Kidney capillary endothelial cell (primary cell): ENCODE measurements around the gene ACOT2.
"Not testable (repeated sequence)": the region's sequence is repeated elsewhere in the genome, so short reads cannot be mapped to it uniquely, and the experiment has no call there.

Experiments
- DNase-seq: peaks from one replicate; pipeline ENCODE4 v3.0.0-alpha.2; 2018; ENCODE audit warnings: low spot score

Gene ACOT2

GRCh38 chr14:73569185-73569958, at the start of gene ACOT2:
ACOT2 (plus strand) TSS chr14:73569213; CDS start chr14:73569241, 28 bp downstream.
- DNase-seq, result peak; percentile 72

- no peak for DNase-seq
Observed at GRCh38 chr14:73521229-73521628, 47.8 kb upstream of the ACOT2 start.

- no peak for DNase-seq
Observed at GRCh38 chr14:73524493-73524892, 44.5 kb upstream of the ACOT2 start.

GRCh38 chr14:73526036-73526984, 42.7 kb upstream of the ACOT2 start:
- no peak for DNase-seq

GRCh38 chr14:73529356-73529755, 39.7 kb upstream of the ACOT2 start:
- not testable (repeated sequence) for DNase-seq

- not testable (repeated sequence) for DNase-seq
Observed at GRCh38 chr14:73531971-73532370, 37.0 kb upstream of the ACOT2 start.

- peak; percentile 43 for DNase-seq
Observed at GRCh38 chr14:73537244-73538045, 31.6 kb upstream of the ACOT2 start.

- DNase-seq, result not testable (repeated sequence)
Observed at GRCh38 chr14:73539017-73539416, 30.0 kb upstream of the ACOT2 start.

- not testable (repeated sequence) for DNase-seq
Observed at GRCh38 chr14:73542961-73543360, 26.1 kb upstream of the ACOT2 start.

- not testable (repeated sequence) for DNase-seq
Observed at GRCh38 chr14:73545353-73545752, 23.7 kb upstream of the ACOT2 start.

- DNase-seq, result not testable (repeated sequence)
Observed at GRCh38 chr14:73549097-73549496, 19.9 kb upstream of the ACOT2 start.

- DNase-seq, result not testable (repeated sequence)
Observed at GRCh38 chr14:73549889-73550524, 19.0 kb upstream of the ACOT2 start.

- DNase-seq, result no peak
Observed at GRCh38 chr14:73553845-73554244, 15.2 kb upstream of the ACOT2 start.

- not testable (repeated sequence) for DNase-seq
Observed at GRCh38 chr14:73557201-73557600, 11.8 kb upstream of the ACOT2 start.

GRCh38 chr14:73558238-73558637, 10.8 kb upstream of the ACOT2 start:
- not testable (repeated sequence) for DNase-seq

GRCh38 chr14:73562256-73562655, 6.8 kb upstream of the ACOT2 start:
- not testable (repeated sequence) for DNase-seq

- not testable (repeated sequence) for DNase-seq
Observed at GRCh38 chr14:73562696-73563095, 6.3 kb upstream of the ACOT2 start.

- DNase-seq, result not testable (repeated sequence)
Observed at GRCh38 chr14:73566431-73566830, 2.6 kb upstream of the ACOT2 start.

GRCh38 chr14:73566935-73567334, 2.1 kb upstream of the ACOT2 start:
- not testable (repeated sequence) for DNase-seq

- no peak for DNase-seq
Observed at GRCh38 chr14:73567358-73567757, 1.7 kb upstream of the ACOT2 start.
